ENCODE results near the gene CYP2A7.
"Not testable (repeated sequence)": the region's sequence is repeated elsewhere in the genome, so short reads cannot be mapped to it uniquely, and the experiment has no call there.

The CYP2A7 gene

DNA sequence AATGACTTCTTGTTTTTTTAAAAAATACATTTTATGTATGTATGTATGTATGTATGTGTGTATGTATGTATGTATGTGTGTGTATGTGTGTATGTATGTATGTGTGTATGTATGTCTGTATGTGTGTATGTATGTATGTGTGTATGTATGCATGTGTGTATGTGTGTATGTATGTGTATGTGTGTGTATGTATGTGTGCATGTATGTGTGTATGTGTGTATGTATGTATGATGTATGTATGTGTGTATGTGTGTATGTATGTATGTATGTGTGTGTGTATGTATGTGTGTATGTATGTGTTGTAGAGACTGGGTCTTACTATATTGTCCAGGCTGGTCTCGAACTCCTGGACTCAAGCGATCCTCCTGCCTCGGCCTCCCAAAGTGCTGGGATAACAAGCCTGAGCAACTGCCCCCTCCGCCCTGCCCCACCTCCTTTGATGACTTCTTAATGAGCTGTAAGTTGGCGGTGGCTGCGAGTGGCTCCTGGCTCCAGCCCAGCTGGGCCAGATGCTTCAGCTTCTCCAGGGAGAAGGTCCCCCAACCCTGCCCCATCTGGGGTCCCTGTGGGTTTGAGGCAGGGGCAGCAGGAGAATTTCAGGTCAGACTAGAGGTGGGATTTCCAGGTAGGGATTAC lies 56.5 kb downstream of the CYP2A7 start:
- H3K9ac ChIP-seq (ENCODE audit: low read length in 2 of 2); H3K27ac ChIP-seq (ENCODE audit: low read length); H3K27me3 ChIP-seq (ENCODE audit: control insufficient read depth in 1 of 2, insufficient read depth in 2 of 2, low read length in 2 of 2); H3K36me3 ChIP-seq (ENCODE audit: control insufficient read depth in 2 of 2, insufficient read depth in 2 of 2, low read length in 2 of 2); H3K4me3 ChIP-seq (ENCODE audit: low read length in 2 of 2); H3K9me3 ChIP-seq (ENCODE audit: control insufficient read depth in 2 of 2, low read length in 2 of 2): not testable (repeated sequence)
- peaks cover 11% of the 10 kb centered on the region for H3K4me1 ChIP-seq (ENCODE audit: control insufficient read depth, insufficient read depth, low read length)

Data from stomach smooth muscle (tissue), 2 donors.